ENCODE data around the gene RARB.

The RARB gene

GRCh38 chr3:25479727-25480010, 51.6 kb downstream of the RARB start:
- no peak overlapping the region for H3K4me3 ChIP-seq (replicated peaks; ENCODE audit: low read depth, low read length)
- no peaks in the 10 kb centered on the region; the same call in 1 of the 2 replicates for H3K27me3 ChIP-seq (replicated peaks; ENCODE audit: control insufficient read depth, insufficient read depth, low read length)
- no peaks in the 10 kb centered on the region for H3K36me3 ChIP-seq (ENCODE audit: control insufficient read depth, insufficient read depth, low read length)
- no peak for DNase-seq (ENCODE audit: extremely low read depth, insufficient read length)
- TF ChIP-seq, protein P1, sequence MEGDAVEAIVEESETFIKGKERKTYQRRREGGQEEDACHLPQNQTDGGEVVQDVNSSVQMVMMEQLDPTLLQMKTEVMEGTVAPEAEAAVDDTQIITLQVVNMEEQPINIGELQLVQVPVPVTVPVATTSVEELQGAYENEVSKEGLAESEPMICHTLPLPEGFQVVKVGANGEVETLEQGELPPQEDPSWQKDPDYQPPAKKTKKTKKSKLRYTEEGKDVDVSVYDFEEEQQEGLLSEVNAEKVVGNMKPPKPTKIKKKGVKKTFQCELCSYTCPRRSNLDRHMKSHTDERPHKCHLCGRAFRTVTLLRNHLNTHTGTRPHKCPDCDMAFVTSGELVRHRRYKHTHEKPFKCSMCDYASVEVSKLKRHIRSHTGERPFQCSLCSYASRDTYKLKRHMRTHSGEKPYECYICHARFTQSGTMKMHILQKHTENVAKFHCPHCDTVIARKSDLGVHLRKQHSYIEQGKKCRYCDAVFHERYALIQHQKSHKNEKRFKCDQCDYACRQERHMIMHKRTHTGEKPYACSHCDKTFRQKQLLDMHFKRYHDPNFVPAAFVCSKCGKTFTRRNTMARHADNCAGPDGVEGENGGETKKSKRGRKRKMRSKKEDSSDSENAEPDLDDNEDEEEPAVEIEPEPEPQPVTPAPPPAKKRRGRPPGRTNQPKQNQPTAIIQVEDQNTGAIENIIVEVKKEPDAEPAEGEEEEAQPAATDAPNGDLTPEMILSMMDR (IDR thresholded peaks at IDR 0.05; ENCODE audit: insufficient read depth, low read length, poor library complexity, severe bottlenecking): no peak

DNA sequence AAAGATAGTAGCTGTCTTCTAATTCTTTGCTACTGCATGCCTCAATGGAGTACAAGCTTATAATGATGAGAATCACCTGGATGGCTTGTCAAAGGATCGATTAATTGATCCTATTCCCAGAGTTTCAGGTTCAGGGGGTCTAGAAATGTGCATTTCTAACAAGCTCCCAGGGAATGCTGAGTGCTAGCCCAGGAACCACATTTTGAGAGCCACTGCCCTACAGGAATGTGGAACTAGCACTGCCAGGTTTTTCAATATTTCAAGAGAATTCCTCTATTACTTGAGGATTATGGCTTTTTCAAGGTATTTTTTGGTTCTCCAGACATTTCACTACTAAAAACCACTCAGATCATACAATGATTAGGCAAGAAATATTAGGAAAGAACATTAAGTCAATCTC, 52.7 kb downstream of the RARB start:
- no peaks in the 10 kb centered on the region for H3K36me3 ChIP-seq (ENCODE audit: control insufficient read depth, insufficient read depth, low read length)
- no peak for DNase-seq (ENCODE audit: extremely low read depth, insufficient read length)
- no peak overlapping the region for H3K4me3 ChIP-seq (replicated peaks; ENCODE audit: low read depth, low read length)
- TF ChIP-seq, protein P1 (IDR thresholded peaks at IDR 0.05; ENCODE audit: insufficient read depth, low read length, poor library complexity, severe bottlenecking): no peak
- H3K27me3 ChIP-seq (replicated peaks; ENCODE audit: control insufficient read depth, insufficient read depth, low read length): no peaks in the 10 kb centered on the region; the same call in 1 of the 2 replicates

- Histone ChIP-seq H3K27me3 (replicated peaks; ENCODE audit: control insufficient read depth, insufficient read depth, low read length) (no peaks in the 10 kb centered on the region; the same call in 1 of the 2 replicates), H3K4me3 (replicated peaks; ENCODE audit: low read depth, low read length) (no peak overlapping the region), H3K36me3 (ENCODE audit: control insufficient read depth, insufficient read depth, low read length) (no peaks in the 10 kb centered on the region)
- DNase-seq (ENCODE audit: extremely low read depth, insufficient read length): no peak
- TF ChIP-seq, protein P1 (IDR thresholded peaks at IDR 0.05; ENCODE audit: insufficient read depth, low read length, poor library complexity, severe bottlenecking): no peak
Observed at GRCh38 chr3:25481386-25481785, 53.3 kb downstream of the RARB start.

DNA sequence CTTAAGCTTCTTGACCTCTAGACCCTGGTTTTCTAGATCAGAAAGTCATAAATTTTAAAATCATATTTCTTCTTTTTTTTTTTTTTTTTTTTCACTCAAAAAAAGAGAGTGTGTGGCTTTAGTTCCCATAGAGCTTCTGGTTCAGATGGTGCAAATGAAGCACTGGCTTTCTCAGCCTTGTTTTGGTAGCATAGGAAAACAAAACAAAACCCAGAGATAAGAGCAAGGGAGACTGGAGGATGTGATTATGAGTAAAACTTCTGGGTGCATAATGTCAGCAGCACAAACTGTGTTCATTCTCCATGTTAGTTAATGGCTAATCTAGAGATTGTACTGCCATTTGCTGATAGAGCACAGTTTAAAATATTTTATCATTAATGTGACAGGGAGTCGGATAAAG, 55.4 kb downstream of the RARB start:
- DNase-seq (ENCODE audit: extremely low read depth, insufficient read length): no peak
- Histone ChIP-seq H3K4me3 (replicated peaks; ENCODE audit: low read depth, low read length) (no peak overlapping the region), H3K27me3 (replicated peaks; ENCODE audit: control insufficient read depth, insufficient read depth, low read length) (no peaks in the 10 kb centered on the region; the same call in 1 of the 2 replicates), H3K36me3 (ENCODE audit: control insufficient read depth, insufficient read depth, low read length) (no peaks in the 10 kb centered on the region)
- TF ChIP-seq, protein P1 (IDR thresholded peaks at IDR 0.05; ENCODE audit: insufficient read depth, low read length, poor library complexity, severe bottlenecking): no peak

DNA sequence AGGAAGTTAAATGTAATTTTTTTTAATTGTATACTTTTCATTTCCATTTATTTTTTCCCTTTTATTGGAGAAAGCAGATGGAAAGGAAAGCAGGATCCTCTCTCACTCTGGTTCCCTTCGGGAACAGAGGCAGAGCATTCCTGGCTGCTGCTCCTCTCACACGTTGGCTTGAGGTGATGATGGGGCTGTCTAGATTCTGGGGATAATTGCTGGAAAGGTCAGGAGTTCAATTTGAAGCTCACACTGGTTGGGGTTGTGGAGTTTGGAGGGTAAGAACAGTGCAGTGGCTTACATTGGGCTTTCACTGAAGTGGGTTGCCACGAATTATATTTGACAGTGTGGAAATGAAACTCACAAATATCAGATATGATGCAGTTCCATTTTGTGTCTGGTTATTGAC, 57.6 kb downstream of the RARB start:
- DNase-seq (ENCODE audit: extremely low read depth, insufficient read length): no peak
- no peaks in the 10 kb centered on the region; the same call in 1 of the 2 replicates for H3K27me3 ChIP-seq (replicated peaks; ENCODE audit: control insufficient read depth, insufficient read depth, low read length)
- no peak overlapping the region for H3K4me3 ChIP-seq (replicated peaks; ENCODE audit: low read depth, low read length)
- H3K36me3 ChIP-seq (ENCODE audit: control insufficient read depth, insufficient read depth, low read length): no peaks in the 10 kb centered on the region
- TF ChIP-seq, protein P1 (IDR thresholded peaks at IDR 0.05; ENCODE audit: insufficient read depth, low read length, poor library complexity, severe bottlenecking): no peak

GRCh38 chr3:25486932-25487331, 58.9 kb downstream of the RARB start:
- no peaks in the 10 kb centered on the region; the same call in 1 of the 2 replicates for H3K27me3 ChIP-seq (replicated peaks; ENCODE audit: control insufficient read depth, insufficient read depth, low read length)
- TF ChIP-seq, protein P1 (IDR thresholded peaks at IDR 0.05; ENCODE audit: insufficient read depth, low read length, poor library complexity, severe bottlenecking): no peak
- no peaks in the 10 kb centered on the region for H3K36me3 ChIP-seq (ENCODE audit: control insufficient read depth, insufficient read depth, low read length)

More at GRCh38 chr3:25486932-25487331, 58.9 kb downstream of the RARB start:
- H3K4me3 ChIP-seq (replicated peaks; ENCODE audit: low read depth, low read length): no peak overlapping the region
- DNase-seq (ENCODE audit: extremely low read depth, insufficient read length): no peak

Data from GM06990 (cell line).